Measurements from ENCODE around the gene HSPA12A.

Gene HSPA12A

DNA sequence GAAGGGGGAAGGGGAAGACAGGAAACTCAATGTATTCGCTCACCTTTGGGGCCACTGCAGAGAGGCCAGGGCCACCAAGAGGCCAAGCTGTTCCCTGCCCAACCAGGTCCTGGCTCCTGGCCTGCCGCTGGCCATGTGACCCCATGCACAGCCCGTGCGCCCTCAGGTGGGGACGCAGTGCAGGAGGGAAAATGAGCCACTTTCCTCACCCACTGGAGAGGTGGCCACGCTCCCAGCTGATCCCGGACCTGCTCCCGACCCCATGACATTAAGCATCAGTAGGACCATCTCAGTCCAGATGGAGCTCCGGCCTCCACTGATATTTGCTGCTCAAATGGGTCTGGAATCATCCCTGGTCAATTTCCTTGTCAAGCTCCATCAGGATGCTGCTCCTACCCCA, 40.2 kb downstream of the HSPA12A start:
- H3K4me3 ChIP-seq (replicated peaks; ENCODE audit: low read depth, low read length), result no peak overlapping the region
- DNase-seq (ENCODE audit: extremely low read depth, low read depth), result no peak
- TF ChIP-seq, protein P1, sequence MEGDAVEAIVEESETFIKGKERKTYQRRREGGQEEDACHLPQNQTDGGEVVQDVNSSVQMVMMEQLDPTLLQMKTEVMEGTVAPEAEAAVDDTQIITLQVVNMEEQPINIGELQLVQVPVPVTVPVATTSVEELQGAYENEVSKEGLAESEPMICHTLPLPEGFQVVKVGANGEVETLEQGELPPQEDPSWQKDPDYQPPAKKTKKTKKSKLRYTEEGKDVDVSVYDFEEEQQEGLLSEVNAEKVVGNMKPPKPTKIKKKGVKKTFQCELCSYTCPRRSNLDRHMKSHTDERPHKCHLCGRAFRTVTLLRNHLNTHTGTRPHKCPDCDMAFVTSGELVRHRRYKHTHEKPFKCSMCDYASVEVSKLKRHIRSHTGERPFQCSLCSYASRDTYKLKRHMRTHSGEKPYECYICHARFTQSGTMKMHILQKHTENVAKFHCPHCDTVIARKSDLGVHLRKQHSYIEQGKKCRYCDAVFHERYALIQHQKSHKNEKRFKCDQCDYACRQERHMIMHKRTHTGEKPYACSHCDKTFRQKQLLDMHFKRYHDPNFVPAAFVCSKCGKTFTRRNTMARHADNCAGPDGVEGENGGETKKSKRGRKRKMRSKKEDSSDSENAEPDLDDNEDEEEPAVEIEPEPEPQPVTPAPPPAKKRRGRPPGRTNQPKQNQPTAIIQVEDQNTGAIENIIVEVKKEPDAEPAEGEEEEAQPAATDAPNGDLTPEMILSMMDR (IDR thresholded peaks at IDR 0.05; ENCODE audit: low read depth, low read length, missing control alignments), result no peak

DNA sequence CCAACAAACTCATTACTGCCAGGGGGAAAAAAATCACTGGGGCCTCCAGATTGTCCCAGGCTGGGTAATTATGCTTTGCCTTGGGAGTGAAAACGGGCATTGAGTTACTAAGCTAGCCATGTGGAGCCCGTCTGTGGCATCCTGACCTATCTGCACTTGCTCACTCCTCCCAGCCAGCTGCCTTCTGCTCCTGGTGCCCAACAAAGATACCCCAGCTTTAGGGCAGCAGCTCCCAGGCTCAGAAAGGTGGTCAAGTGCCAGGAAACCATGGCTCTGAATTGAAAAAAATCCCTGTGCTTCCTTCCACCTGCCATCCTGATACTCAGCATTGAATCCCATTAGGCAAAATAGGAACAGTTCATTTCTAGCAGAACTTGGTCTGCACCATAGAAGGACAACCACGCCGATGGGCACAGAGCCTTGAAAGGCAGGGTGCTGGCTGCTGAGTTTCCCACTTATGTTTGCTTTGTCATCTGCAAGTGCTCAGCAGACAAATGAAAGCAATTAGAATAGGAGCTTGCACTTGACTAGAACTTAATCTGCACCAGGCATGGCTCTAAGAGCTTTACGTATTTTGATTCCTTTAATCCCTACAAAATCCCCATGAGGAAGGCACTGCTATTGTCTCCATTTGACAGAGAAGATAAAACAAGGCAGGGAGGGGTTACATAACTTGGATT, 42.8 kb downstream of the HSPA12A start:
- H3K4me3 ChIP-seq (replicated peaks; ENCODE audit: low read depth, low read length), result no peak overlapping the region
- TF ChIP-seq, protein P1 (IDR thresholded peaks at IDR 0.05; ENCODE audit: low read depth, low read length, missing control alignments), result no peak
- DNase-seq (ENCODE audit: extremely low read depth, low read depth), result no peak

DNA sequence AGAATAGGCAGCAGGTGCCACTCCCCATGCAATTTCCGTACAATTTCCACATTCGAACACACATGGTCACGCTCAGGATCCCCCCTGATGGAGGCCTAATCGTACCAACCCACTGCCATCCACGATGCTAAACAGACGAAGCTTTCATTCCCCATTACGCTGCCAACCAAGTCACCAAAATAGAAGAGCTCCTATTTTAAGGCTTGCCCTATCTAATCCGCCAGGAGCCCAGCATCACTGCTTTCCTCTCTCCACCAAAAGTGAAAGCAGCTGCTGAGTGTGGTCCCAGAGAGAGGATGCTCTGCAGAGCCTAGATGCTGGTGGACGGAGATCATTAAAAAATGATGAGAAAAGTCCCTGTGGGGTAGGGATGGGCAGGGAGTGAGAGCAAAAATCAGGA, 43.3 kb downstream of the HSPA12A start:
- DNase-seq (ENCODE audit: extremely low read depth, low read depth), result no peak
- H3K4me3 ChIP-seq (replicated peaks; ENCODE audit: low read depth, low read length), result no peak overlapping the region
- TF ChIP-seq, protein P1 (IDR thresholded peaks at IDR 0.05; ENCODE audit: low read depth, low read length, missing control alignments), result no peak

DNA sequence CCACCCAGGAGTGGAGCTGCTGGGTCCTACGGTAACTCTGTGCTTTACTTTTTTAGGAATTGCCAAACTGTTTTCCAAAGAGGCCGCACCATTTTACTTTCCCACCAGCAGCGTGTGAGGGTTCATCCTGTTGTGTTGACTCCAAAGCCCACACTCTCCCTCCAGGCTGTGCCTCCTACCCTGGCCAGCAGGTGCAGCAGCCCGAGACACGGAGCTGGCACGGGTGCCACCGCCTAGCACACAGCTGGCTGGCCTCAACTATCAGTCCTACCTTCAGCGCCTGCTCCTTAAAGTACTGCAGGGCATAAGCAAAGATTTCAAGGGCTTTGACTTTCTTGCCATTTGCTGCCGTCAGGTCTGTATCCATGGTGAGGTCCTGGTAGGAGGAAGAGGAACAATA, 44.0 kb downstream of the HSPA12A start:
- no peak for DNase-seq (ENCODE audit: extremely low read depth, low read depth)
- TF ChIP-seq, protein P1 (IDR thresholded peaks at IDR 0.05; ENCODE audit: low read depth, low read length, missing control alignments), result no peak
- H3K4me3 ChIP-seq (replicated peaks; ENCODE audit: low read depth, low read length), result no peak overlapping the region

DNA sequence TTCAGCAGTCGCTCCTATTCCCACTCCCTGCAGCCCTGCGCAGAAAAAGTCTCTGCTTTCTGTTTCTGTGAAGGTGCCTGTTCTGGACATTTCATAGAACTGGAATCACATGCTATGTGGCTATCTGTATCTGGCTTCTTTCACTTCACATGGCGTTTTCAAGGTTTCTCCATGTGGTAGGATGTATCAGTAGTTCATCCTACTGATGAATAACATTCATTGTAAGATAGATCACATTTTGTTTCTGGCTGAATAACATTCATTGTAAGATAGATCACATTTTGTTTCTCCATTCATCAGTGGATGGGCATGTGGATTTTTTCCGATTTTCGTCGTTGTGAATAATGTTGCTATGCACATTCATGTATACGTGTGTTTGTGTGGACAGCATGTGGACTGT, 44.5 kb downstream of the HSPA12A start:
- H3K4me3 ChIP-seq (replicated peaks; ENCODE audit: low read depth, low read length), result no peak overlapping the region
- no peak for DNase-seq (ENCODE audit: extremely low read depth, low read depth)
- TF ChIP-seq, protein P1 (IDR thresholded peaks at IDR 0.05; ENCODE audit: low read depth, low read length, missing control alignments), result no peak

DNA sequence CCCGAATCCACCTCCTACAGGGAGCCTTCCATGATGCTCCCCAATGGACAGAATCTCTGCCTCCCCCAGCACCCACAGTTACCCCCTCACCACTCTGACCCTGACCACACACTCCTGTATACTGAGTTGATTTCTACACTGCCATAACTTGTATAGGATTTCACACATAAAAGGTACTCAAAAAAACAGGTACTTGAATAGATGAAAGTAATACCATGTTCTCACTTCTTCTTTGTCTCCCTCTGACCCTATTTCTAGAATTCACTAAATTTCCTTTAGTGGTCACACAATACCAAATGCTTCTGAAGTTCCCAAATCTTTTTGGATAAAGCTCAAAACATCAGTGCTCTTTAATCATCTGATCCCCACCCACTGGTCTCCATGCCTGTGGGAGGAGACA, 45.4 kb downstream of the HSPA12A start:
- H3K4me3 ChIP-seq (replicated peaks; ENCODE audit: low read depth, low read length), result no peak overlapping the region
- DNase-seq (ENCODE audit: extremely low read depth, low read depth), result no peak
- TF ChIP-seq, protein P1 (IDR thresholded peaks at IDR 0.05; ENCODE audit: low read depth, low read length, missing control alignments), result no peak

DNA sequence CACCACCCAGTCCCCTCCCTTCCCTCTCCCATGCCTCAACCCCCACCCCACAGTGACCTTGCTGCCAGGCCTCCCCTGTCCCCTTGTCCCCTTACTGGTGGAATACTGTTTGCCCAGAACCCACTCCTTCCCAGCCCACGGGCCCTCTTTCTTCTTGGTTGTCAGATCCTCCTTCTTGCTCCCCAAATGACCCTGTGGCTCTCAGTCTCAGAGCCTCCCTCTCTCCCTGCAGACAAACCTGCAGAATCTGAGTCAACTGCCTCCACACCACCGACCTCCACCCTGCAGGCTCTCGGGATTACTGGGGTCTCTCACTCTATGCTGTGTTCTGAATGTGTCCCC, 47.5 kb downstream of the HSPA12A start:
- TF ChIP-seq, protein P1 (IDR thresholded peaks at IDR 0.05; ENCODE audit: low read depth, low read length, missing control alignments), result no peak
- H3K4me3 ChIP-seq (replicated peaks; ENCODE audit: low read depth, low read length), result no peak overlapping the region
- no peak for DNase-seq (ENCODE audit: extremely low read depth, low read depth)
